IMR-90 (cell line): Measurements from ENCODE around the gene TPPP3. TPM values are rescaled to one million over a fixed set of nuclear protein-coding genes. Genes with fewer than 3 reads are reported as not detected.
A peak's percentile ranks its signal among the peaks of the same experiment; 100 is the strongest.

ENCODE experiments used
- ATAC-seq: fragments of 200-7000 bp; cut with Tn5 transposase; 2 replicates; pipeline ENCODE4 v1.9.1; 2020; ENCODE audit warnings: low read depth, mild to moderate bottlenecking, moderate library complexity
- BruUV-seq: library from RNA; stranded (reverse); fragments of 400-500 nt; replicated peaks from 2 replicates; lab custom pipeline; 2021; lab: Mats Ljungman, UMichigan
- CTCF ChIA-PET: fragments of 300-600 bp; formaldehyde crosslinking; extraction: SDS; loops from one replicate; lab custom pipeline; 2021; ENCODE audit warnings: antibody characterized with exemption; lab: Yijun Ruan, JAX
- POLR2A ChIA-PET: fragments of 300-600 bp; sonication (Branson Sonifier 250); formaldehyde crosslinking; loops from one replicate; lab custom pipeline; 2022; ENCODE audit warnings: antibody characterized with exemption; ENCODE audit not compliant: unreplicated experiment; lab: Charles Lee
- DNase-seq: peaks from one replicate; pipeline ENCODE4 v3.0.0; 2013
- H2AFZ ChIP-seq: replicated peaks from 2 replicates; pipeline ENCODE3; 2013; ENCODE audit warnings: low read length, mild to moderate bottlenecking; ENCODE audit not compliant: poor library complexity
- H2AK5ac ChIP-seq: 2 replicates; pipeline ENCODE4 v1.6.1; 2013; ENCODE audit warnings: low read depth, low read length, inconsistent platforms
- H2AK9ac ChIP-seq: replicated peaks from 2 replicates; pipeline ENCODE3; 2013; ENCODE audit warnings: mild to moderate bottlenecking, low read depth, low read length, moderate library complexity; ENCODE audit not compliant: poor library complexity
- H2BK120ac ChIP-seq: 2 replicates; pipeline ENCODE4 v1.6.1; 2013; ENCODE audit warnings: low read depth, low read length, inconsistent platforms
- H2BK15ac ChIP-seq: 3 replicates; pipeline ENCODE4 v1.6.1; 2013; ENCODE audit warnings: low read depth, low read length, inconsistent platforms
- H2BK20ac ChIP-seq: 2 replicates; pipeline ENCODE4 v1.6.1; 2013; ENCODE audit warnings: low read depth, mild to moderate bottlenecking, inconsistent platforms, low read length, moderate library complexity
- H2BK5ac ChIP-seq: 2 replicates; pipeline ENCODE4 v1.6.1; 2013; ENCODE audit warnings: mild to moderate bottlenecking, low read depth, low read length, inconsistent platforms; ENCODE audit not compliant: poor library complexity, severe bottlenecking
- H3K14ac ChIP-seq: replicated peaks from 2 replicates; pipeline ENCODE4 v1.6.1; 2013; ENCODE audit warnings: low read depth, low read length, inconsistent platforms
- H3K18ac ChIP-seq: 2 replicates; pipeline ENCODE4 v1.6.1; 2013; ENCODE audit warnings: low read depth, low read length, control low read depth
- H3K23ac ChIP-seq: 2 replicates; pipeline ENCODE4 v1.6.1; 2013; ENCODE audit warnings: low read depth, low read length, inconsistent platforms
- H3K27ac ChIP-seq: 2 replicates; pipeline ENCODE4 v1.5.1; 2013; ENCODE audit warnings: mild to moderate bottlenecking, control low read depth, low read length; ENCODE audit not compliant: insufficient read depth
- H3K27me3 ChIP-seq: 2 replicates; pipeline ENCODE4 v1.6.1; 2013; ENCODE audit warnings: low read length; ENCODE audit not compliant: control insufficient read depth, insufficient read depth
- H3K36me3 ChIP-seq: 2 replicates; pipeline ENCODE4 v1.6.1; 2013; ENCODE audit warnings: low read length, mixed read lengths; ENCODE audit not compliant: control insufficient read depth, insufficient read depth
- H3K4ac ChIP-seq: 2 replicates; pipeline ENCODE4 v1.6.1; 2013; ENCODE audit warnings: low read depth, low read length, inconsistent platforms
- H3K4me1 ChIP-seq: 2 replicates; pipeline ENCODE4 v1.6.1; 2013; ENCODE audit warnings: low read length, mixed read lengths; ENCODE audit not compliant: control insufficient read depth, insufficient read depth
- H3K4me2 ChIP-seq: 2 replicates; pipeline ENCODE4 v1.6.1; 2013; ENCODE audit warnings: low read depth, mild to moderate bottlenecking, control low read depth, low read length, moderate library complexity
- H3K4me3 ChIP-seq: 2 replicates; pipeline ENCODE4 v1.5.1; 2013; ENCODE audit warnings: low read depth, mild to moderate bottlenecking, control low read depth, low read length, moderate library complexity; ENCODE audit not compliant: insufficient read depth
- H3K56ac ChIP-seq: 2 replicates; pipeline ENCODE4 v1.6.1; 2013; ENCODE audit warnings: low read length, inconsistent platforms; ENCODE audit not compliant: insufficient read depth; ENCODE audit errors: extremely low read depth
- H3K79me1 ChIP-seq, 2 experiments: 2 replicates each; pipeline ENCODE4 v1.6.1; 2013; ENCODE audit warnings: low read length in 2 of 2, inconsistent platforms in 1 of 2, low read depth in 1 of 2
- H3K9ac ChIP-seq: 2 replicates; pipeline ENCODE4 v1.6.1; 2013; ENCODE audit warnings: low read depth, low read length, control low read depth
- H3K9me1 ChIP-seq: 2 replicates; pipeline ENCODE4 v1.6.1; 2013; ENCODE audit warnings: low read length, inconsistent platforms; ENCODE audit not compliant: insufficient read depth
- H3K9me3 ChIP-seq: 2 replicates; pipeline ENCODE4 v1.6.1; 2013; ENCODE audit warnings: low read length; ENCODE audit not compliant: control insufficient read depth, insufficient read depth
- H4K20me1 ChIP-seq: 2 replicates; pipeline ENCODE4 v1.6.1; 2013; ENCODE audit warnings: low read length, inconsistent platforms; ENCODE audit not compliant: insufficient read depth
- H4K5ac ChIP-seq: 2 replicates; pipeline ENCODE4 v1.6.1; 2013; ENCODE audit warnings: mild to moderate bottlenecking, low read depth, low read length, control low read depth
- H4K8ac ChIP-seq, 2 experiments: 2 replicates each; pipeline ENCODE4 v1.6.1; 2013; ENCODE audit warnings: low read depth in 2 of 2, low read length in 2 of 2, control low read depth in 1 of 2, inconsistent platforms in 1 of 2
- H4K91ac ChIP-seq: 2 replicates; pipeline ENCODE4 v1.6.1; 2013; ENCODE audit warnings: low read depth, low read length, inconsistent platforms; ENCODE audit not compliant: insufficient read depth
- BHLHE40 ChIP-seq: fragments of 150-350 bp; IDR thresholded peaks from 2 replicates; pipeline ENCODE4 v1.6.1; 2016; ENCODE audit warnings: mild to moderate bottlenecking, low read depth, low read length
- CEBPB ChIP-seq: IDR thresholded peaks from 2 replicates; pipeline ENCODE4 v1.6.1; 2012; ENCODE audit warnings: low read depth, low read length, improper control_type of control experiment
- CHD1 ChIP-seq: IDR thresholded peaks from 2 replicates; pipeline ENCODE4 v1.6.1; 2012; ENCODE audit warnings: low read depth, low read length, improper control_type of control experiment
- CTCF ChIP-seq: conservative IDR thresholded peaks from 2 replicates; pipeline ENCODE4 v1.5.1; 2012; ENCODE audit warnings: mild to moderate bottlenecking, low read depth, low read length, improper control_type of control experiment
- ELK1 ChIP-seq: fragments of 150-350 bp; IDR thresholded peaks from 2 replicates; pipeline ENCODE4 v1.6.1; 2016; ENCODE audit warnings: low read depth, mild to moderate bottlenecking, low read length, moderate library complexity, borderline replicate concordance
- FOS ChIP-seq: fragments of 150-350 bp; IDR thresholded peaks from 2 replicates; pipeline ENCODE4 v1.6.1; 2016; ENCODE audit warnings: low read depth, low read length
- MAFK ChIP-seq: IDR thresholded peaks from 2 replicates; pipeline ENCODE4 v1.6.1; 2012; ENCODE audit warnings: low read depth, low read length, improper control_type of control experiment
- MAZ ChIP-seq: IDR thresholded peaks from 2 replicates; pipeline ENCODE4 v1.6.1; 2012; ENCODE audit warnings: low read depth, mild to moderate bottlenecking, low read length, improper control_type of control experiment, moderate library complexity, borderline replicate concordance
- MXI1 ChIP-seq: IDR thresholded peaks from 2 replicates; pipeline ENCODE4 v1.6.1; 2012; ENCODE audit warnings: low read depth, mild to moderate bottlenecking, low read length, moderate library complexity, borderline replicate concordance
- NFE2L2 ChIP-seq: fragments of 150-350 bp; IDR thresholded peaks from 2 replicates; pipeline ENCODE4 v1.6.1; 2016; ENCODE audit warnings: low read depth, mild to moderate bottlenecking, low read length
- POLR2A ChIP-seq: IDR thresholded peaks from 2 replicates; pipeline ENCODE4 v1.6.1; 2012; ENCODE audit warnings: mild to moderate bottlenecking, low read depth, low read length
- RAD21 ChIP-seq: IDR thresholded peaks from 2 replicates; pipeline ENCODE4 v1.6.1; 2012; ENCODE audit warnings: low read length, improper control_type of control experiment
- RCOR1 ChIP-seq: IDR thresholded peaks from 2 replicates; pipeline ENCODE4 v1.6.1; 2012; ENCODE audit warnings: mild to moderate bottlenecking, low read length, improper control_type of control experiment; ENCODE audit not compliant: insufficient replicate concordance
- SMC3 ChIP-seq: fragments of 150-350 bp; IDR thresholded peaks from 2 replicates; pipeline ENCODE4 v1.6.1; 2016; ENCODE audit warnings: low read depth, mild to moderate bottlenecking, antibody characterized with exemption, low read length, moderate library complexity
- WGBS, 2 experiments: methylation state at CpG; one replicate each; pipeline versions ENCODE4 v1.1.5 to v1.1.7; 2013; ENCODE audit warnings: missing lambda C conversion rate in 2 of 2; ENCODE audit not compliant: insufficient read length in 1 of 2; ENCODE audit errors: extremely low coverage in 2 of 2; 5-methylcytosine and 5-hydroxymethylcytosine counted together
- dilution Hi-C: fragments of 300-500 bp; cut with HindIII; formaldehyde crosslinking; loops from one replicate; pipeline ENCODE4 v1.14.3; 2018; ENCODE audit warnings: low sequenced_read_pairs; ENCODE audit not compliant: unreplicated experiment
- in situ Hi-C: fragments of 300-500 bp; cut with MboI; formaldehyde crosslinking; loops from 3 replicates; pipeline ENCODE4 v1.14.3; 2019; ENCODE audit warnings: low sequenced_read_pairs, inconsistent platforms, mixed read lengths
- intact Hi-C: fragments of 100-400 bp; cut with micrococcal nuclease; formaldehyde crosslinking; loops from 2 replicates; pipeline ENCODE4 v1.10.0; 2022
- polyA plus RNA-seq, 3 experiments: library from polyadenylated mRNA; depleted of rRNA; stranded (reverse); fragments of >200 nt; gene quantifications; 2 replicates each; pipeline ENCODE4 v1.2.3, GENCODE V29; 2012; ENCODE audit warnings: low replicate concordance in 1 of 3
- total RNA-seq: library from RNA; depleted of rRNA; stranded (reverse); fragments of >200 nt; gene quantifications from 2 replicates; pipeline ENCODE4 v1.2.3, GENCODE V29; 2012

TPPP3 gene
- total and polyA plus RNA-seq, 2 of the 4 experiments (the other 2 are of a cell fraction), result 0.54 to 2.4 TPM

GRCh38 chr16:67412294-67412693 is 19.0 kb upstream of the TPPP3 start:
- in situ Hi-C loops (no loop called here), dilution Hi-C loops (no loop called here), intact Hi-C loops (no loop called here)
- Histone ChIP-seq H2AK9ac (no peak overlapping the region), H3K18ac (no peak overlapping the region), H4K5ac (no peak overlapping the region), H2BK5ac (no peak overlapping the region), H3K4me1 (peaks cover 3% of the 10 kb centered on the region), H2BK120ac (no peak overlapping the region), H3K23ac (0 out of 2 replicates have a peak overlapping the region, but pooled peaks have one; percentile 41), H3K9me1 (peaks cover 6% of the 10 kb centered on the region), H2BK20ac (no peak overlapping the region), H2AFZ (no peak overlapping the region), H2BK15ac (no peak overlapping the region), H3K27ac (no peak overlapping the region), H3K9ac (no peak overlapping the region), H3K4ac (no peak overlapping the region), H3K79me1 (peaks cover 2 to 19% of the 10 kb centered on the region in 2 experiments; a peak in 3 of 4 replicates), H3K9me3 (no peaks in the 10 kb centered on the region), H3K36me3 (no peaks in the 10 kb centered on the region), H4K8ac (no peak overlapping the region), H4K20me1 (no peaks in the 10 kb centered on the region), H3K14ac (no peak overlapping the region), H3K4me3 (no peak overlapping the region), H3K27me3 (no peaks in the 10 kb centered on the region), H3K56ac (no peak overlapping the region), H2AK5ac (no peak overlapping the region), H4K91ac (no peak overlapping the region), H3K4me2 (no peak overlapping the region)
- DNase-seq (no peak), ATAC-seq (no peak)
- CTCF ChIA-PET, result interaction anchor here (0.6 to 1.5 kb wide), 3 partner anchors 15 to 39 kb away, joined by 3 to 12 read pairs (median 6); no protein-coding TSS in a partner anchor
- TF ChIP-seq CTCF (no peak), FOS (no peak), RAD21 (no peak), CEBPB (no peak), MAFK (no peak), SMC3 (no peak), ELK1 (no peak), BHLHE40 (no peak), RCOR1 (no peak), CHD1 (no peak), MXI1 (no peak), MAZ (no peak), NFE2L2 (no peak), POLR2A (no peak)
- BruUV-seq, result no TSS peak
- POLR2A ChIA-PET, result no interaction called here
- WGBS, 2 experiments, result no CpG with 5 or more reads among the region's 2 CpGs
